ENCODE measurements around the gene PAXIP1.

The PAXIP1 gene

DNA sequence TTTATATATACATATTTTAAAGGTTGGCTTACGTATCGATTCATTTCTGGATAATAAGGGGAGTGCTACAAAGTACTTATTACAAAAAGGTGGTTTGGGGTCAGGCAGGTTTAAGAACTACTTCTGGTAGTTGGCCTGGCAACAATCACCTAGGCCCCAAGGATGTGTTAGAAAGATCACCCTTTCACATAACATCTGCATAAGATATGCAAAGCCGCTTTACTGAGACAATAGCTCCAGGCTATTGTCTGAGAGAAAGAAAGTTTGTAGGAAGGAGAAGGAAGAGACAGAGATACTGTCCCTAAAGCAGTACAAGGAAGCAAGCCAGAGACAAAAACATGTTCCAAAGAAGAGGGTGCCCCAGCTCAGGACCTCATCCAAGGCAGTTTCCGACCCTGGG is 6.2 kb downstream of the PAXIP1 start:
- Histone ChIP-seq H3K79me2 (ENCODE audit: control insufficient read depth, low read length) (peaks cover 84% of the 10 kb centered on the region), H3K9me2 (replicated peaks; ENCODE audit: control insufficient read depth, low read length) (no peaks in the 10 kb centered on the region), H3K4me2 (ENCODE audit: low read length) (no peak overlapping the region), H3K27ac (ENCODE audit: low read depth, low read length) (no peak overlapping the region), H3K4me3 (ENCODE audit: low read length) (no peak overlapping the region), H3K27me3 (ENCODE audit: control insufficient read depth, low read length) (no peaks in the 10 kb centered on the region), H3K9me3 (ENCODE audit: control insufficient read depth, insufficient read depth, low read length) (no peaks in the 10 kb centered on the region), H4K20me1 (ENCODE audit: control insufficient read depth, insufficient read depth, low read depth, low read length) (peaks cover 28% of the 10 kb centered on the region), H3F3A (ENCODE audit: control insufficient read depth, insufficient read depth) (no peaks in the 10 kb centered on the region), H3K4me1 (ENCODE audit: control insufficient read depth, low read length) (peaks cover 18% of the 10 kb centered on the region), H3K36me3 (ENCODE audit: control insufficient read depth, low read length) (peaks cover 91% of the 10 kb centered on the region)
- TF ChIP-seq EZH2phosphoT487 (IDR thresholded peaks at IDR 0.05; ENCODE audit: borderline replicate concordance, low read length) = no peak
- TF ChIP-seq, protein P1, sequence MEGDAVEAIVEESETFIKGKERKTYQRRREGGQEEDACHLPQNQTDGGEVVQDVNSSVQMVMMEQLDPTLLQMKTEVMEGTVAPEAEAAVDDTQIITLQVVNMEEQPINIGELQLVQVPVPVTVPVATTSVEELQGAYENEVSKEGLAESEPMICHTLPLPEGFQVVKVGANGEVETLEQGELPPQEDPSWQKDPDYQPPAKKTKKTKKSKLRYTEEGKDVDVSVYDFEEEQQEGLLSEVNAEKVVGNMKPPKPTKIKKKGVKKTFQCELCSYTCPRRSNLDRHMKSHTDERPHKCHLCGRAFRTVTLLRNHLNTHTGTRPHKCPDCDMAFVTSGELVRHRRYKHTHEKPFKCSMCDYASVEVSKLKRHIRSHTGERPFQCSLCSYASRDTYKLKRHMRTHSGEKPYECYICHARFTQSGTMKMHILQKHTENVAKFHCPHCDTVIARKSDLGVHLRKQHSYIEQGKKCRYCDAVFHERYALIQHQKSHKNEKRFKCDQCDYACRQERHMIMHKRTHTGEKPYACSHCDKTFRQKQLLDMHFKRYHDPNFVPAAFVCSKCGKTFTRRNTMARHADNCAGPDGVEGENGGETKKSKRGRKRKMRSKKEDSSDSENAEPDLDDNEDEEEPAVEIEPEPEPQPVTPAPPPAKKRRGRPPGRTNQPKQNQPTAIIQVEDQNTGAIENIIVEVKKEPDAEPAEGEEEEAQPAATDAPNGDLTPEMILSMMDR (IDR thresholded peaks at IDR 0.05; ENCODE audit: low read depth, low read length, poor library complexity, severe bottlenecking) = no peak

DNA sequence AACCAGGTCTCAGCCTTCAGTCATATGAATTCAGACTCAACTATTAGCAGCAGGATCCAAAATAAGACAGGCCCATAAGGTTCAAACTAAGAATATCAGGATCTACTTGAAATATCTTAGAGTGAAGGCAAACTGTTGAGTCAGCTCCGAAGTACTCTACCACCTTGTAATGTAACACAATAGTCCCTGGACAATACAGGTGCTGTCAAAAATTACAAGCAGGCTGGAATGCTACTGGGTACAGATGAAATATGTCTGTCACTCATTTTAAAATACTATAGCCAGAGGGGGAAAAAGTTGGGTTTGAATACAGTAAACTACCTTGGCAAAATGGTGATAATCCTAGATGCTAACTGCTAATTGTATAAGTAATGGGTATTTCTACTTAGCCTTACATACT is 6.8 kb downstream of the PAXIP1 start:
- Histone ChIP-seq H3K4me1 (ENCODE audit: control insufficient read depth, low read length) (peaks cover 11% of the 10 kb centered on the region), H4K20me1 (ENCODE audit: control insufficient read depth, insufficient read depth, low read depth, low read length) (peaks cover 26% of the 10 kb centered on the region), H3K9me3 (ENCODE audit: control insufficient read depth, insufficient read depth, low read length) (no peaks in the 10 kb centered on the region), H3K4me2 (ENCODE audit: low read length) (no peak overlapping the region), H3K27me3 (ENCODE audit: control insufficient read depth, low read length) (no peaks in the 10 kb centered on the region), H3F3A (ENCODE audit: control insufficient read depth, insufficient read depth) (no peaks in the 10 kb centered on the region), H3K79me2 (ENCODE audit: control insufficient read depth, low read length) (peaks cover 83% of the 10 kb centered on the region), H3K27ac (ENCODE audit: low read depth, low read length) (no peak overlapping the region), H3K4me3 (ENCODE audit: low read length) (no peak overlapping the region), H3K9me2 (replicated peaks; ENCODE audit: control insufficient read depth, low read length) (no peaks in the 10 kb centered on the region), H3K36me3 (ENCODE audit: control insufficient read depth, low read length) (peaks cover 96% of the 10 kb centered on the region)
- TF ChIP-seq, protein P1 (IDR thresholded peaks at IDR 0.05; ENCODE audit: low read depth, low read length, poor library complexity, severe bottlenecking) = no peak
- no peak for TF ChIP-seq EZH2phosphoT487 (IDR thresholded peaks at IDR 0.05; ENCODE audit: borderline replicate concordance, low read length)

- no peaks in the 10 kb centered on the region for H3K9me2 ChIP-seq (replicated peaks; ENCODE audit: control insufficient read depth, low read length)
- H3K9me3 ChIP-seq (ENCODE audit: control insufficient read depth, insufficient read depth, low read length) = no peaks in the 10 kb centered on the region
- no peak overlapping the region for H3K4me2 ChIP-seq (ENCODE audit: low read length)
- H3K79me2 ChIP-seq (ENCODE audit: control insufficient read depth, low read length) = peaks cover 74% of the 10 kb centered on the region
- no peak overlapping the region for H3K4me3 ChIP-seq (ENCODE audit: low read length)
- H4K20me1 ChIP-seq (ENCODE audit: control insufficient read depth, insufficient read depth, low read depth, low read length) = peaks cover 20% of the 10 kb centered on the region
- no peaks in the 10 kb centered on the region; the same call in 1 of the 2 replicates for H3K4me1 ChIP-seq (ENCODE audit: control insufficient read depth, low read length)
- no peak overlapping the region for H3K27ac ChIP-seq (ENCODE audit: low read depth, low read length)
- H3K27me3 ChIP-seq (ENCODE audit: control insufficient read depth, low read length) = no peaks in the 10 kb centered on the region
- peaks cover 94% of the 10 kb centered on the region for H3K36me3 ChIP-seq (ENCODE audit: control insufficient read depth, low read length)
- no peaks in the 10 kb centered on the region for H3F3A ChIP-seq (ENCODE audit: control insufficient read depth, insufficient read depth)
- no peak for TF ChIP-seq EZH2phosphoT487 (IDR thresholded peaks at IDR 0.05; ENCODE audit: borderline replicate concordance, low read length)
- TF ChIP-seq, protein P1 (IDR thresholded peaks at IDR 0.05; ENCODE audit: low read depth, low read length, poor library complexity, severe bottlenecking) = no peak
These were observed 7.9 kb downstream of the PAXIP1 start for GRCh38 chr7:154994996-154995395.
